ENCODE data around the gene KCNT1. TPM values are rescaled to one million over a fixed set of nuclear protein-coding genes. Genes with fewer than 3 reads are reported as not detected.

Gene KCNT1
- total and polyA plus RNA-seq, 10 of the 15 experiments (the other 5 are each of a cell fraction or from before 2014, with no cell fraction given) = not detected

DNA sequence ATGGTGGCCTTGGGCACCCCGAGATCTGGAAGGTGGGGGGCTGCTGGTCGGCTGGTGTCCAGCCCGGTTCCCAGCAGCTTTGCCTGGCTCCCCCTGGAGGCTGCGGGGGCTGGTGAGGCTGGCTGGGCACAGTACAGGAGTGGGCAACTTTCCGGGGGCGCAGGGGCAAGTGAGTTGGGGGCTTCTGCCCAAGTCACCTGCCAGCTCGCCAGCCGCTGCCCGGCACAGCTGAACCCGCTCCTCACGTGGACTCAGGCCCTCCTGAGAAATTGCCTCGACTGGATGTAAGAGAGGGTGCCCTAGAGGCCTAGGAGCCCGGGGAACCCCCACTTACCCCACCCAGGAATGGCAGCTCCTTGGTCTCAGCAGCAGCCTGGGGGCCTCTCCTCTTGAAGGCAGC is 15.4 kb downstream of the KCNT1 start:
- Histone ChIP-seq H4K20me1 (ENCODE audit: control insufficient read depth, insufficient read depth) (no peaks in the 10 kb centered on the region), H2AFZ (ENCODE audit: control insufficient read depth, low read depth, low read length) (no peak overlapping the region), H3K4me3 (no peak overlapping the region), H3K27ac (ENCODE audit: control insufficient read depth, insufficient read depth) (no peak overlapping the region), H3K9ac (ENCODE audit: control insufficient read depth, insufficient read depth, low read length) (no peak overlapping the region), H3K79me2 (ENCODE audit: control insufficient read depth, insufficient read depth, low read length) (no peaks in the 10 kb centered on the region), H3K4me1 (ENCODE audit: control insufficient read depth, insufficient read depth, low read length) (no peaks in the 10 kb centered on the region), H3K9me3 (replicated peaks; ENCODE audit: control insufficient read depth, insufficient read depth, low read length) (no peaks in the 10 kb centered on the region), H3K36me3 (ENCODE audit: control insufficient read depth in 2 of 2, insufficient read depth in 2 of 2, low read length in 1 of 2) (no peaks in the 10 kb centered on the region), H3K27me3 (replicated peaks in 1 of 2; ENCODE audit: control insufficient read depth in 2 of 2, insufficient read depth in 2 of 2, low read length in 1 of 2) (peaks cover 0 to 7% of the 10 kb centered on the region in 2 experiments; a peak in 2 of 4 replicates), H3K4me2 (ENCODE audit: control insufficient read depth, insufficient read depth) (no peak overlapping the region)
- RAD21 ChIA-PET (ENCODE audit: unreplicated experiment) = no interaction called here
- in situ Hi-C loops (cut with MboI) (no loop called here), intact Hi-C loops (cut with micrococcal nuclease; ENCODE audit: unreplicated experiment) (no loop called here)
- POLR2A ChIA-PET = no interaction called here
- no TSS peak for BruUV-seq (replicated peaks)
- FAIRE-seq (no peak), ATAC-seq (no peak), DNase-seq (ENCODE audit: low read depth, low spot score) (no peak)
- 25% methylated on average over 13 of the region's 13 CpGs for WGBS (ENCODE audit: insufficient coverage, insufficient replicate concordance, low lambda C conversion rate, missing lambda C conversion rate)
- CTCF ChIA-PET = no interaction called here
- SMC1A ChIA-PET (ENCODE audit: uncharacterized antibody, unreplicated experiment) = no interaction called here
- TF ChIP-seq SP1 (IDR thresholded peaks at IDR 0.05; ENCODE audit: low read depth, low read length) = no peak
- no peak for TF ChIP-seq WRNIP1 (IDR thresholded peaks at IDR 0.05; ENCODE audit: borderline replicate concordance, low read depth, low read length)
- TF ChIP-seq CREM (IDR thresholded peaks at IDR 0.05; ENCODE audit: low read depth) = no peak

DNA sequence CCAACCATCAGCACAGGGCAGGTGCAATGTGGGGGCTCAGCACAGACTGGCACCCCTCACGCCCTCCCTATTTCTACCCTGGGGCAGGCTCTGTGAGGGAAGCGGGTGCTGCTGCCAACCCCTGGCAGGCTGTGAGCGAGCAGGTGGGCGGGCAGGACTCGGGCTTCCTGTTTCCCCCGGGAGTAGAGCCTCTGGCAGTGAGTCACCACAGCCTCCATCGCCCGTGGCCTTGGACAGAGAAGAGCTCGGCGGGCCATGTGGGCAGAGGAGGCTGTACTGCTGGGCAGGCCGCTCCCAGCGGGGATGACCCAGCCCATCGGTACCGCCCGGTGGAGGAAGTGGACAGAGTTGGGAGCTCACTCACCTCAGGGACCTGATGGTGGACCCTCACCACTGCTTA is 16.6 kb downstream of the KCNT1 start:
- intact Hi-C loops (cut with micrococcal nuclease; ENCODE audit: unreplicated experiment) = no loop called here
- H3K79me2 ChIP-seq (ENCODE audit: control insufficient read depth, insufficient read depth, low read length) = no peaks in the 10 kb centered on the region
- 14% methylated on average over 15 of the region's 15 CpGs for WGBS (ENCODE audit: insufficient coverage, insufficient replicate concordance, low lambda C conversion rate, missing lambda C conversion rate)
- TF ChIP-seq, protein P1, sequence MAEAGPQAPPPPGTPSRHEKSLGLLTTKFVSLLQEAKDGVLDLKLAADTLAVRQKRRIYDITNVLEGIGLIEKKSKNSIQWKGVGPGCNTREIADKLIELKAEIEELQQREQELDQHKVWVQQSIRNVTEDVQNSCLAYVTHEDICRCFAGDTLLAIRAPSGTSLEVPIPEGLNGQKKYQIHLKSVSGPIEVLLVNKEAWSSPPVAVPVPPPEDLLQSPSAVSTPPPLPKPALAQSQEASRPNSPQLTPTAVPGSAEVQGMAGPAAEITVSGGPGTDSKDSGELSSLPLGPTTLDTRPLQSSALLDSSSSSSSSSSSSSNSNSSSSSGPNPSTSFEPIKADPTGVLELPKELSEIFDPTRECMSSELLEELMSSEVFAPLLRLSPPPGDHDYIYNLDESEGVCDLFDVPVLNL (IDR thresholded peaks at IDR 0.05; ENCODE audit: low read depth, low read length) = no peak
- TF ChIP-seq, protein P2, sequence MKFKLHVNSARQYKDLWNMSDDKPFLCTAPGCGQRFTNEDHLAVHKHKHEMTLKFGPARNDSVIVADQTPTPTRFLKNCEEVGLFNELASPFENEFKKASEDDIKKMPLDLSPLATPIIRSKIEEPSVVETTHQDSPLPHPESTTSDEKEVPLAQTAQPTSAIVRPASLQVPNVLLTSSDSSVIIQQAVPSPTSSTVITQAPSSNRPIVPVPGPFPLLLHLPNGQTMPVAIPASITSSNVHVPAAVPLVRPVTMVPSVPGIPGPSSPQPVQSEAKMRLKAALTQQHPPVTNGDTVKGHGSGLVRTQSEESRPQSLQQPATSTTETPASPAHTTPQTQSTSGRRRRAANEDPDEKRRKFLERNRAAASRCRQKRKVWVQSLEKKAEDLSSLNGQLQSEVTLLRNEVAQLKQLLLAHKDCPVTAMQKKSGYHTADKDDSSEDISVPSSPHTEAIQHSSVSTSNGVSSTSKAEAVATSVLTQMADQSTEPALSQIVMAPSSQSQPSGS (IDR thresholded peaks at IDR 0.05; ENCODE audit: low read length) = no peak
- TF ChIP-seq IRF4 (IDR thresholded peaks at IDR 0.05; ENCODE audit: low read depth, low read length) (no peak), ZNF622 (IDR thresholded peaks at IDR 0.05) (no peak), EGR1 (IDR thresholded peaks at IDR 0.05; ENCODE audit: borderline replicate concordance in 1 of 2, low read depth in 2 of 2, low read length in 2 of 2) (no peak)
- SMC1A ChIA-PET (ENCODE audit: uncharacterized antibody, unreplicated experiment) = no interaction called here
- RAD21 ChIA-PET (ENCODE audit: unreplicated experiment) = no interaction called here
- no peak for ATAC-seq
- no peak overlapping the region for H3K4me3 ChIP-seq
- CTCF ChIA-PET = no interaction called here
- H3K27ac ChIP-seq (ENCODE audit: control insufficient read depth, insufficient read depth) = no peak overlapping the region
- no peak overlapping the region for H2AFZ ChIP-seq (ENCODE audit: control insufficient read depth, low read depth, low read length)
- peaks cover 0 to 5% of the 10 kb centered on the region in 2 experiments; a peak in 2 of 4 replicates for H3K27me3 ChIP-seq (replicated peaks in 1 of 2; ENCODE audit: control insufficient read depth in 2 of 2, insufficient read depth in 2 of 2, low read length in 1 of 2)
- DNase-seq (ENCODE audit: low read depth, low spot score) = no peak
- no peaks in the 10 kb centered on the region for H3K4me1 ChIP-seq (ENCODE audit: control insufficient read depth, insufficient read depth, low read length)
- POLR2A ChIA-PET = no interaction called here
- no peak overlapping the region for H3K9ac ChIP-seq (ENCODE audit: control insufficient read depth, insufficient read depth, low read length)
- BruUV-seq (replicated peaks) = no TSS peak
- FAIRE-seq = no peak
- no peaks in the 10 kb centered on the region for H4K20me1 ChIP-seq (ENCODE audit: control insufficient read depth, insufficient read depth)
- H3K4me2 ChIP-seq (ENCODE audit: control insufficient read depth, insufficient read depth) = no peak overlapping the region
- no peaks in the 10 kb centered on the region for H3K9me3 ChIP-seq (replicated peaks; ENCODE audit: control insufficient read depth, insufficient read depth, low read length)
- in situ Hi-C loops (cut with MboI) = no loop called here
- H3K36me3 ChIP-seq (ENCODE audit: control insufficient read depth in 2 of 2, insufficient read depth in 2 of 2, low read length in 1 of 2) = no peaks in the 10 kb centered on the region

All from GM12878 (cell line).